Osteocyte (in vitro differentiated cells): Measurements from ENCODE around the gene SLC35E4. TPM values are rescaled to one million over a fixed set of nuclear protein-coding genes. Genes with fewer than 3 reads are reported as not detected.
"Not testable (repeated sequence)": the region's sequence is repeated elsewhere in the genome, so short reads cannot be mapped to it uniquely, and the experiment has no call there.

Source experiments
- DNase-seq: peaks from one replicate; pipeline ENCODE4 v3.0.0; 2021; ENCODE audit warnings: mixed read lengths; ENCODE audit not compliant: unreplicated experiment; ENCODE audit errors: extremely low spot score
- H3K27ac Mint-ChIP-seq: one replicate; pipeline ENCODE4 v1.8.0; 2021; ENCODE audit warnings: mild to moderate bottlenecking, mixed read lengths; ENCODE audit not compliant: unreplicated experiment
- H3K27me3 Mint-ChIP-seq: one replicate; pipeline ENCODE4 v1.8.0; 2021; ENCODE audit warnings: mixed read lengths; ENCODE audit not compliant: unreplicated experiment
- H3K36me3 Mint-ChIP-seq: one replicate; pipeline ENCODE4 v1.8.0; 2021; ENCODE audit warnings: mixed read lengths; ENCODE audit not compliant: unreplicated experiment
- H3K4me1 Mint-ChIP-seq: one replicate; pipeline ENCODE4 v1.8.0; 2021; ENCODE audit warnings: mixed read lengths; ENCODE audit not compliant: unreplicated experiment
- H3K4me3 Mint-ChIP-seq: one replicate; pipeline ENCODE4 v1.8.0; 2021; ENCODE audit warnings: mild to moderate bottlenecking, moderate library complexity, mixed read lengths; ENCODE audit not compliant: unreplicated experiment
- H3K9me3 Mint-ChIP-seq: one replicate; pipeline ENCODE4 v1.8.0; 2021; ENCODE audit warnings: mixed read lengths; ENCODE audit not compliant: unreplicated experiment
- CTCF ChIP-seq: fragments of 200-600 bp; sonication (generic); IDR thresholded peaks from 2 replicates; pipeline ENCODE4 v1.5.0; 2021; ENCODE audit warnings: antibody characterized with exemption, mild to moderate bottlenecking, moderate library complexity
- total RNA-seq: library from RNA; stranded (reverse); gene quantifications from 2 replicates; pipeline ENCODE4 v1.2.1, GENCODE V29; 2021

The SLC35E4 gene
- total RNA-seq, 1 donor from 2014 or later, result 10.2 TPM

DNA sequence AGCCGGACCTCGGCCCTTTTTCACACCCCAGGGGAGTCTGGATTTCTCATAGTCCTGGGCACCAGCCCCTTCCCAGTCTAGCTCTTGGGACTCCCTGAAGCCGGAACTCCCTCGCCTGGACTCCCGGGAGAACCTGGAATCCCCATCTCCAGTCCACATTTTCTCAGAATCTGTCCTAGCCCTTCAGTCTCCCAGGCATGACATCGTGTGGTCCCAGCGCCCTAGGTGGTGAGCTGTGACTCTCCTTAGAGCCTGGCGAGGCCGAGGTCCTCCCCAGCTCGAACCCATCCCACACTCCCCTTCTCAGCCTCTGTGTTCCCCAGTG, 32.8 kb downstream of the SLC35E4 start:
- DNase-seq, result no peak
- TF ChIP-seq CTCF, result no peak
- Mint-ChIP-seq H3K9me3 (no peaks in the 10 kb centered on the region), H3K27ac (peak overlapping the region; percentile 89), H3K36me3 (peaks cover 9% of the 10 kb centered on the region), H3K27me3 (no peaks in the 10 kb centered on the region), H3K4me1 (peaks cover 14% of the 10 kb centered on the region), H3K4me3 (peak overlapping the region; percentile 98)

DNA sequence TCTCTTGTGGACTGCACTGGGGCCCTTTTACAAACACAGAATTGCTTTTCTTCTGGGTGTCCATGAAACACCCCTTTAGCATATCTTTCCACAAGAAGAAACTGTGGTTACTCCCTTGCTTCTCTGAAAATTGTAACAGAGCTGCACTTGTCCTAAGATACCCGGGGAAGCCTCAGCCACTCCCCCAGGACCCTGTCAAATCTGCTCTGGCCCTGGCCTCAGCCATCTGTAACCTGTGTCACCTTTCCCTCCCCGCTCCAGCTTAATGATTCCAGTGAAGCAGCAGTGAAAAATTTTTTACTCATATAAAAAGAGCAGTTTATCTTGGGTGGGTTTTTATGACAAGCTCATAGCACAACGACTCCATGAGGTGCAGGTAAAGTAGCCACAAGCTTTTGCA, 35.5 kb downstream of the SLC35E4 start:
- no peaks in the 10 kb centered on the region for H3K9me3 Mint-ChIP-seq
- H3K36me3 Mint-ChIP-seq, result no peaks in the 10 kb centered on the region
- H3K4me3 Mint-ChIP-seq, result no peak overlapping the region
- no peak for DNase-seq
- TF ChIP-seq CTCF, result no peak
- peaks cover 7% of the 10 kb centered on the region for H3K27me3 Mint-ChIP-seq
- peaks cover 14% of the 10 kb centered on the region for H3K4me1 Mint-ChIP-seq
- H3K27ac Mint-ChIP-seq, result no peak overlapping the region

DNA sequence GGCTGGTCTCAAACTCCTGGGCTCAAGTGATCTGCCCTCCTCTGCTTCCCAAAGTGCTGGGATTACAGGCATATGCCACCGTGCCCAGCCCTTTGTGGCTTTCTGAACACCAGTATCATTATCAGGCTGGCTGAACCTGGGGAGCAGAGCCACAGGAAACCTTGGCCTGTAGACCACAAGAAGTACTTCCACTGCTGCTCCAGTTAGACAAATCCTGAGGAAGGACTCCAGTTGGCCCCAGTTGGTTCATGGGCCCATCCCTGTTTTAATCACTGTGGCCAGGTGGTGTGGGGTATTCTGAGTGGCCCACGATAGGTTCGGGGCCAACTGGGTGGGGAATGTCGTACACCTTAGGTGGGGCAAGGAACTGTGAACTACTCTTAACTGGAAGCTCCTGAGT, 37.6 kb downstream of the SLC35E4 start:
- no peak overlapping the region for H3K27ac Mint-ChIP-seq
- H3K9me3 Mint-ChIP-seq, result no peaks in the 10 kb centered on the region
- TF ChIP-seq CTCF, result no peak
- H3K27me3 Mint-ChIP-seq, result peaks cover 18% of the 10 kb centered on the region
- H3K4me3 Mint-ChIP-seq, result no peak overlapping the region
- H3K4me1 Mint-ChIP-seq, result peaks cover 6% of the 10 kb centered on the region
- H3K36me3 Mint-ChIP-seq, result no peaks in the 10 kb centered on the region
- DNase-seq, result no peak

DNA sequence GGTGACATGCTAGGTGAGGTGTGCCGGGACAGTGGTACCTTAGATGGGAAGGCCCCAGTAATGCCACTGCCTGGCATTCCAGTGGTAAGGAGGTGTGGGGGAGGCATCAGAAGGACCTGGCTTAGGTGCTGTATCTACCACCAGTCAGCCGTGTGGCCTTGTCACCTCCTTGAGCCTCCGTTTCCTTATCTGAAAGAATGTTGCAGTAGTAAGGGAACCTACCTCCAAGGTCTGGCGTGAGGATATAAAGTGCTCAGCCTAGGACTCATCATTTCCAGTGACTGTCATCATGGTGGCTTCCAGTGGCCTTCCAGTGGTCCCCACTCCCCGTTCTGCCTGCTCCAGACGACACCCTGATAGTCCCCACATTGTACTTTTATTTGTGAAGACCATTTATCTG, 38.9 kb downstream of the SLC35E4 start:
- no peaks in the 10 kb centered on the region for H3K36me3 Mint-ChIP-seq
- H3K4me3 Mint-ChIP-seq, result no peak overlapping the region
- H3K27me3 Mint-ChIP-seq, result peaks cover 24% of the 10 kb centered on the region
- TF ChIP-seq CTCF, result no peak
- no peak overlapping the region for H3K27ac Mint-ChIP-seq
- no peaks in the 10 kb centered on the region for H3K9me3 Mint-ChIP-seq
- H3K4me1 Mint-ChIP-seq, result peaks cover 1% of the 10 kb centered on the region
- DNase-seq, result no peak

GRCh38 chr22:30675436-30675835, 39.9 kb downstream of the SLC35E4 start:
- Mint-ChIP-seq H3K36me3 (no peaks in the 10 kb centered on the region), H3K4me3 (no peak overlapping the region), H3K27me3 (peaks cover 24% of the 10 kb centered on the region), H3K9me3 (no peaks in the 10 kb centered on the region), H3K27ac (no peak overlapping the region), H3K4me1 (peaks cover 2% of the 10 kb centered on the region)
- DNase-seq, result no peak
- TF ChIP-seq CTCF, result no peak

- H3K9me3 Mint-ChIP-seq, DNase-seq, H3K36me3 Mint-ChIP-seq, H3K4me3 Mint-ChIP-seq, H3K4me1 Mint-ChIP-seq, H3K27ac Mint-ChIP-seq: not testable (repeated sequence)
- peaks cover 24% of the 10 kb centered on the region for H3K27me3 Mint-ChIP-seq
Observed at GRCh38 chr22:30676565-30676964, 41.0 kb downstream of the SLC35E4 start.

DNA sequence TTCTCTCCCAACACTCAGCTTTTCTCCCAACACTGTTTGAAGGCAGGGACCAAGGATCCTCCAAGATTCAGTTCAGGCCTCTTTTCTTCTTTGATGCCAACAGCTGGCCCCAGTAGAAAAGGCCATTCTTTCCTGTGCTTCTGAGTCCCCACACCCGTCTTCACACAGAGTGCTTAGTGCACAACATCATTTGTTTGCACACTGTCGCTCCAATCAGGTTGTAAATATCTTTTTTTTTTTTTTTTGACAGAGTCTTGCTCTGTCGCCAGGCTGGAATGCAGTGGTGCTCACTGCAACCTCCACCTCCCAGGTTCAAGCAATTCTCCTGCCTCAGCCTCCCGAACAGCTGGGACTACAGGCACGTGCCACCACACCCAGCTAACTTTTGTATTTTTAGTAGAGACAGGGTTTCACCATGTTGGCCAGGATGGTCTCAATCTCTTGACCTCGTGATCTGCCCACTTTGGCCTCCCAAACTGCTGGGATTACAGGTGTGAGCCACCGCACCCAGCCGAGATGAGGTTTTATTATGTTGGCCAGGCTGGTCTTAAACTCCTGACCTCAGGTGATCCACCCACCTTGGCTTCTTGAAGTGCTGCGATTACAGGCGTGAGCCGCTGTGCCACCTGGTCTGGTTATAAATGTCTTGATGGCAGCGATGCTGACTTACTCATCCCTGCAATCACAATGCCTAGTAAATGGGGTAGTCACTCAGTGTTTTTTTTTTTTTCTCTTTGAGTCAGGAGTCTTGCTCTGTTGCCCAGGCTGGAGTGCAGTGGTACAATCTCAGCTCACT, 44.5 kb downstream of the SLC35E4 start:
- peaks cover 30% of the 10 kb centered on the region for H3K27me3 Mint-ChIP-seq
- not testable (repeated sequence) for H3K36me3 Mint-ChIP-seq, H3K4me3 Mint-ChIP-seq, DNase-seq, H3K27ac Mint-ChIP-seq, H3K4me1 Mint-ChIP-seq, H3K9me3 Mint-ChIP-seq
